IPS-18c (cell line): ENCODE data around the gene ARHGAP18.
A peak's percentile ranks its signal among the peaks of the same experiment; 100 is the strongest.

Experiments used
- H3K4me3 ChIP-seq: 2 replicates; pipeline ENCODE4 v1.7.0; 2013; ENCODE audit warnings: low read depth, mild to moderate bottlenecking, low read length, moderate library complexity; ENCODE audit not compliant: insufficient read depth
- H3K9me3 ChIP-seq: one replicate; pipeline ENCODE4 v1.6.1; 2013; ENCODE audit warnings: mild to moderate bottlenecking, low read length, moderate library complexity; ENCODE audit not compliant: control insufficient read depth, insufficient read depth

ARHGAP18 gene

GRCh38 chr6:129732034-129732433, 22.1 kb upstream of the ARHGAP18 start:
- no peaks in the 10 kb centered on the region for H3K9me3 ChIP-seq

GRCh38 chr6:129731428-129731827, 21.5 kb upstream of the ARHGAP18 start:
- no peaks in the 10 kb centered on the region for H3K9me3 ChIP-seq
- H3K4me3 ChIP-seq: no peak overlapping the region

More at GRCh38 chr6:129732034-129732433, 22.1 kb upstream of the ARHGAP18 start:
- no peak overlapping the region for H3K4me3 ChIP-seq

GRCh38 chr6:129730477-129731165, 20.6 kb upstream of the ARHGAP18 start:
- Histone ChIP-seq H3K9me3 (no peaks in the 10 kb centered on the region), H3K4me3 (no peak overlapping the region)

GRCh38 chr6:129726650-129727049, 16.7 kb upstream of the ARHGAP18 start:
- no peak overlapping the region for H3K4me3 ChIP-seq
- no peaks in the 10 kb centered on the region for H3K9me3 ChIP-seq

GRCh38 chr6:129725341-129725740, 15.4 kb upstream of the ARHGAP18 start:
- H3K4me3 ChIP-seq: no peak overlapping the region
- no peaks in the 10 kb centered on the region for H3K9me3 ChIP-seq

GRCh38 chr6:129719692-129720091, 9.7 kb upstream of the ARHGAP18 start:
- no peak overlapping the region for H3K4me3 ChIP-seq
- no peaks in the 10 kb centered on the region for H3K9me3 ChIP-seq

GRCh38 chr6:129717277-129717676, 7.3 kb upstream of the ARHGAP18 start:
- H3K4me3 ChIP-seq: no peak overlapping the region
- no peaks in the 10 kb centered on the region for H3K9me3 ChIP-seq

GRCh38 chr6:129713806-129714333, 3.9 kb upstream of the ARHGAP18 start:
- Histone ChIP-seq H3K9me3 (no peaks in the 10 kb centered on the region), H3K4me3 (no peak overlapping the region)

- 0 out of 2 replicates have a peak overlapping the region, but pooled peaks have one; percentile 10 for H3K4me3 ChIP-seq
- no peaks in the 10 kb centered on the region for H3K9me3 ChIP-seq
Observed at GRCh38 chr6:129711271-129711631, 1.3 kb upstream of the ARHGAP18 start.

GRCh38 chr6:129710450-129711270, 683 bp upstream of the ARHGAP18 start:
- Histone ChIP-seq H3K9me3 (no peaks in the 10 kb centered on the region), H3K4me3 (peak overlapping the region; percentile 52; the same call in 1 of the 2 replicates)

- Histone ChIP-seq H3K4me3 (peak overlapping the region; percentile 52), H3K9me3 (no peaks in the 10 kb centered on the region)
Observed at GRCh38 chr6:129709196-129709768, 695 bp downstream of the ARHGAP18 start.

GRCh38 chr6:129708496-129709195, 1.3 kb downstream of the ARHGAP18 start:
- Histone ChIP-seq H3K4me3 (no peak overlapping the region), H3K9me3 (no peaks in the 10 kb centered on the region)

GRCh38 chr6:129707882-129708495, 2.0 kb downstream of the ARHGAP18 start:
- no peak overlapping the region for H3K4me3 ChIP-seq
- no peaks in the 10 kb centered on the region for H3K9me3 ChIP-seq

- Histone ChIP-seq H3K9me3 (no peaks in the 10 kb centered on the region), H3K4me3 (no peak overlapping the region)
Observed at GRCh38 chr6:129707028-129707427, 2.9 kb downstream of the ARHGAP18 start.

GRCh38 chr6:129705212-129705611, 4.8 kb downstream of the ARHGAP18 start:
- Histone ChIP-seq H3K9me3 (no peaks in the 10 kb centered on the region), H3K4me3 (no peak overlapping the region)

GRCh38 chr6:129704708-129705107, 5.3 kb downstream of the ARHGAP18 start:
- Histone ChIP-seq H3K4me3 (no peak overlapping the region), H3K9me3 (no peaks in the 10 kb centered on the region)
